NB4 (cell line): ENCODE measurements around the gene NPIPB2.

Experiments used
- DNase-seq: peaks from one replicate; pipeline ENCODE4 v3.0.0; 2010; ENCODE audit warnings: low read depth
- H3K4me3 ChIP-seq: one replicate; pipeline ENCODE4 v1.5.1; 2011; ENCODE audit warnings: mild to moderate bottlenecking, low read depth, low read length, moderate library complexity
- MYC ChIP-seq: IDR thresholded peaks from 2 replicates; pipeline ENCODE4 v1.6.1; 2011; ENCODE audit warnings: low read depth, low read length
- POLR2A ChIP-seq: IDR thresholded peaks from 2 replicates; pipeline ENCODE4 v1.6.1; 2011; ENCODE audit warnings: mild to moderate bottlenecking; ENCODE audit not compliant: insufficient read length; ENCODE audit errors: extremely low read depth
- TF ChIP-seq, protein P1 (sequence below): IDR thresholded peaks from one replicate; pipeline ENCODE4 v1.5.1; 2012; ENCODE audit warnings: low read depth, low read length
- TF ChIP-seq, protein P2 (sequence below): IDR thresholded peaks from 2 replicates; pipeline ENCODE4 v1.6.1; 2011; ENCODE audit warnings: low read depth, low read length

The NPIPB2 gene

DNA sequence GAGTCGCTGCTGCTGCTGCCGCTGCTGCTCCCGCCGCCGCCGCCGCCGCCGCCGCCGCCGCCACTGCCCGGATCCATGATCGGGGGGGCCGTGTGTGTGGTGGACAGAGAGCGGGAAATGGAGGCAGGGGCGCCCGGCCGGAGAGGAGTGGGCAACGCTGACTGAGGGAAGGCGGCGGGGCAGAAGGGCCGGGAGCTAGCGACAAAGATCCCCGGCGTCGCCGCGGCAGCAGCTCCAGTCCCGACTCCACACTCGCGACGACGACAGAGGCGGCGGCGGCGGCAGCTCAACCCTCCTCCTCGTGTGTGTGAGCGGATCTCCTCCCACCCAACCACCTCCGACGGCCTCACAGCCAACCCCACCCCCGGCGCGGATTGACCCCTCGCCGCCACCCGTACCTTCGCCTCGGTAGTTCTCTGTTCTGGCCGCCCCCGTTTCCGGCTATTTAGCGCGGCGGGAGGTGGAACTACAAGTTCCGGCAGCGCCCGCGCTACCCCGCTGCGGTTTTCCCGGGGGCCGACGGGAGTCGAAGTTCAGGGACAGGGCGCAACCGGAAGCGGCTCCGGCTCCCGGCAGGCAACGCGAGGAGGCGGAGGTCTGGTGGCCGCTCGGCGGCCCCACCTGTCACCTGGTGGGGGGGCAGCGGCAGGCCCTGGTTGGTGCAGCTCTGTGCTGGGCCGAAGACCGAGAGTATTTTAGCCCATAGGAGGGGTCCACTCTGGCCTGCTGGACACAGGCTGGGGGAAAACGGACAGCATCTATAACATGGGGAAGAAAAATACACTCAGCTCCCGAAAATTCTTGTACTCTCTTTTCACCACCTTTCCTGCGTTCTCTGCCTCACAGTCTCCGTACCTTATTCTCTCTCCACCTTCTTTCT is 26.0 kb downstream of the NPIPB2 start, which contains the start of gene GSPT1:
Gene GSPT1, minus strand, starts transcription at position 313 of the 880 bp plus-strand sequence. Its CDS starts 236 bp downstream, at position 77.
- DNase-seq: peak; percentile 99
- TF ChIP-seq, protein P1, sequence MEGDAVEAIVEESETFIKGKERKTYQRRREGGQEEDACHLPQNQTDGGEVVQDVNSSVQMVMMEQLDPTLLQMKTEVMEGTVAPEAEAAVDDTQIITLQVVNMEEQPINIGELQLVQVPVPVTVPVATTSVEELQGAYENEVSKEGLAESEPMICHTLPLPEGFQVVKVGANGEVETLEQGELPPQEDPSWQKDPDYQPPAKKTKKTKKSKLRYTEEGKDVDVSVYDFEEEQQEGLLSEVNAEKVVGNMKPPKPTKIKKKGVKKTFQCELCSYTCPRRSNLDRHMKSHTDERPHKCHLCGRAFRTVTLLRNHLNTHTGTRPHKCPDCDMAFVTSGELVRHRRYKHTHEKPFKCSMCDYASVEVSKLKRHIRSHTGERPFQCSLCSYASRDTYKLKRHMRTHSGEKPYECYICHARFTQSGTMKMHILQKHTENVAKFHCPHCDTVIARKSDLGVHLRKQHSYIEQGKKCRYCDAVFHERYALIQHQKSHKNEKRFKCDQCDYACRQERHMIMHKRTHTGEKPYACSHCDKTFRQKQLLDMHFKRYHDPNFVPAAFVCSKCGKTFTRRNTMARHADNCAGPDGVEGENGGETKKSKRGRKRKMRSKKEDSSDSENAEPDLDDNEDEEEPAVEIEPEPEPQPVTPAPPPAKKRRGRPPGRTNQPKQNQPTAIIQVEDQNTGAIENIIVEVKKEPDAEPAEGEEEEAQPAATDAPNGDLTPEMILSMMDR: no peak
- TF ChIP-seq, protein P2, sequence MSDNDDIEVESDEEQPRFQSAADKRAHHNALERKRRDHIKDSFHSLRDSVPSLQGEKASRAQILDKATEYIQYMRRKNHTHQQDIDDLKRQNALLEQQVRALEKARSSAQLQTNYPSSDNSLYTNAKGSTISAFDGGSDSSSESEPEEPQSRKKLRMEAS: peak; percentile 78
- TF ChIP-seq MYC (peak; percentile 88), POLR2A (peak; percentile 74)
- peak within 1 kb of the TSS; percentile 95 for H3K4me3 ChIP-seq

DNA sequence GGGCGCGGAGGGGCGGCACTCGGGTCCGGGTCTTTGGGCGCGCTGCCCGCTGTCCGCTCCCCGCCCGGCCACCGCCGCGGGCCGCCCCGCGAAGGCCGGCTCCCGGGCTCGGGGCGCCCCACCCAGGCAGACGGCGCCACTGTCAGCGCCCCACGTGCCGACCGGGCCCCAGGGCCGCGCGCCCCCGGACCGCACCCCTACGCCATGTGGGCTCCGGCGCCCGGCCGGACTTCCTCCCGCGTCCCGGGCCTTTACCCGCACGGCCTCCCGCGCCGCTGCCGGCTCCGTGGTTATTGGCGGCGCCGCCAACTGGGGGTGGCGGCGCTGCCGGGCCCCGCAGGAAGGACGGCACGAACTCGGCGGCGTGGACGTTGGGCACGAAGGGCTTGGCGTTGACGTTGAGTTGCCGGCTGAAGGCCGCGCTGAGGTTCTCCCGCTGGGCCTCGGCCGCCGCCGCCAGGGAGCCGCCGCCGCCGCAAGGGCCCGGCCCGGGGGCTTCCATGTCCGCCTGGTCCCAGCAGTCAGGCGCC is 26.7 kb downstream of the NPIPB2 start:
- peak; percentile 65 for DNase-seq
- H3K4me3 ChIP-seq: peak overlapping the region; percentile 95
- no peak for TF ChIP-seq POLR2A
- TF ChIP-seq, protein P2: peak; percentile 82
- TF ChIP-seq MYC: peak; percentile 71
- TF ChIP-seq, protein P1: no peak

DNA sequence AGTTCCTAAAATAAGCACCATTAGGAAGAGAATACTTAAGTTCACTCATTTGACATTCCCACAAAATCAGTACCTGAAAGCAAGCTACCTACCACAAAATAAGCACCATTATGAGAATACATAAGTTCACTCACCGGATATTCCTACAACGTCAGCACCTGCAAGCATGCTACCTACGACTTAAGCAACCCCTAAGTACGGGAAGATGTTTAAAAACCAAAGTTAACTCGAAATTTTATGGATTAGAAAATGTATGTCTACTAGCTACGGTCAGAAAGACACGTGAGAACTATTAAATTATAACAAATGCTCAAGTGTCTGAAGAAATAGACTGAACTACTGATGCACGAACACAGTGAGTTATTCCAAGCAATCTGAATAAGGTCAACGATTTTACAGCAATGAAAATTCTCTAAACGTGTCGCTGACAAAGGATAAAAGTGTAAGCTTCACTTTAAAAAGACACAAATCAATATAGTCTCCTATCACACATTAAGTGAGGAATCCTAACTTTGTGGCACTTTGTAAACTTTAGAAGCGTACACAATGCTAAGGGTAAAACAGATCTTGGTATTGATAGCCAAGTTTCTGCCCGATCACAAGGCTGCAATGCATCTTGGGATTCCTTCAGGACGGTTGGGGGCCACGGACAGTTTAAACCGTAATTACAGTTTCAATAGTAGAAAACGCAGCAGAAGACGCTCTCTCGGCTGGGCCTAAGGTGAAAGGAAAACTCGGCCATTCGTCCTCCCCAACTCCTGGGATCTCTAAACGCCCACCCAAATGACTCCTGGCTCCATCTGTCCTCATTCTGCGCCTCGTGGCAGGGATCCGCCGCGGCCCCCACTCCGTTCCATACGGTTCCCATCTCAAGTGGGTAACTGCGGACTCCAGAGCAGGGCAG is 27.4 kb downstream of the NPIPB2 start:
- TF ChIP-seq MYC (no peak; the same call in 1 of the 2 replicates), POLR2A (no peak)
- TF ChIP-seq, protein P2: no peak
- TF ChIP-seq, protein P1: no peak
- peak; percentile 66 for DNase-seq
- peak overlapping the region; percentile 95 for H3K4me3 ChIP-seq

DNA sequence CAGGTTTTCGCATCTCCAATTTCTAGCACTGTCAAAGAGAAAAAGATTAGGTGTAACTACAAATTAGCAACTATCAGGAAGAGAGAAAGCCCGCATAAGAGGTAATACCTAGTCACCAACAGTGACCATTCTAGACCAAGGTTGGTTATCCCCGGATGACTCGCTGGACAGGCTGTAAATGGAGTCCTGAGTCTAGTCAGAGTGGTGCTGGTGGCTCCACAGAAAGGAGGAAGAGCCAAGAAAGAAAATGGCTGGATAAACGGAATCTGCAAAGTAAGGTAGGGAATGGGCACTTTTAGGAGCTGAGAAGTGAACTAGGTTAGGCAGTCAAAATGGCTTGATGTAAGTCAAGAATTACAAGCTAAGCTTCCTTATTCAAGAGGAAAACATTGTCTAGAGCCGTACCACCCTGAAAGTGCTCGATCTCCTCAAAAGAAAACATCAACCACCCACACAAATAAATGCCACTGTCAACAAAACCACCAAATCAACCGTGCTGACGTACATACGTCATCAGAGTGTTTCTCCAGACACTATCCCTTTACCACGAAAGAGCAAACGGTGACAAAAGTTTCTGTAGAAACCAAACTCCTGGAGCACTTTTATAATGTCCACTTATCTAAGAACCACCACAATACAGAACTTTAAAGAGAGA is 28.3 kb downstream of the NPIPB2 start:
- DNase-seq: peak; percentile 36
- TF ChIP-seq, protein P2: no peak
- no peak for TF ChIP-seq MYC
- TF ChIP-seq, protein P1: no peak
- TF ChIP-seq POLR2A: no peak
- peak overlapping the region; percentile 95 for H3K4me3 ChIP-seq
